AG08395 (cell line): ENCODE results near the gene WNT7B.

ENCODE experiments used
- DNase-seq: peaks from one replicate; pipeline ENCODE4 v3.0.0; 2012; ENCODE audit warnings: mixed read lengths, low spot score

The WNT7B gene

GRCh38 chr22:45971408-45972028, 5.4 kb downstream of the WNT7B start:
- no peak for DNase-seq

DNA sequence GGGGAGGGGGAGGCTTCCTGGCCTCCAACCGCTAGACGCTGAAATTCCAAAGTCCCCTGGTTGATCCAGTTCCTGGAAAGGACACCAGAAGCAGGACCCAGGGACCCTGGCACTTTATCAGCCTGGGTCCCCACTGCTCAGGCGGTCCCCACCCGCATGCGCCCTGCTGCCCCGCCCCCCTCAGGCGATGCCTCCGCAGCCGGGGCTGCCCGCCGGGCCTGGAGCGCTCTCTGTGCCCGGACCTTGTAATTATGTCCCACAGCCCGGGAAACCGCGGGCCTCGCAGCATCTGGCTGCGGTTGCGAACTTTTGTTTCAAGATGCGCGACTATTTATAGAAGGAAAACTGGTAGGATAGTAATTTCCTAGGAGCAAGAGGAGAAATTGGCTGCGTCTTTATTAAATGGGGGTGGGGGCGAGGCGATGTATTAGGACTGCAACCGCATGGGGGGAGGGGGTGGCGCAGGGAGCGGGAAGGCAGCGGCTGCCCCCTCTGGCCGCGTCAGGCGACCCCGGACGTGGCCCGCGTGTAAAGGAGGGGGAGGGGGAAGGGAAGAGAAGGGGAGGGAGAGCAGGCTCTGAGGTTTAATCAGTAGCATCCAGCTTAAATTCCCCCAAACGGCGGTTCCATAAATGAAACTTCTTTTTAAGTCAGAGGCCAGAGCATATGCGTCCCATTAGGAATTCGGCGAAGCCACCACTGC, 6.1 kb downstream of the WNT7B start:
- DNase-seq, result peak; percentile 29

- no peak for DNase-seq
These were observed 7.0 kb downstream of the WNT7B start for GRCh38 chr22:45969801-45970470.

DNA sequence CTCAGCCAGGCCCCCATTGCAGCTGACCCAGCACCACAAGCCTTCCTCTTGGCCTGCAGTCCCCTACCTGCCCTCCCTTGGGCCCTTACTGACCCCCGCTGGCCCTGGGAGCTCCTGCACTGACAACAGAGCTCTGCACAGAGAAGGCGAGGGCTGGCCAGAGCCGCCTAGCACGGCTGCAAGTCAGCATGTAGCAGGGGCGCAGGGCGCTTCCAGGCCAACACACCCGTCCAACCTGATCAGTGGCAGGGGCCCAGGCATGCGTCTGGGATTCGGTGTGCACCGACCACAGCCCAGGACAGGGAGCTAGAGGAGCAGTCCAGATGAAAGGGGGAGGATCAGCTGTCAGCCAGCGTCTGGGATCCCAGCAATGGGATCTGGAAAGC, 7.6 kb downstream of the WNT7B start:
- DNase-seq, result no peak

GRCh38 chr22:45968751-45969413, 8.1 kb downstream of the WNT7B start:
- peak; percentile 56 for DNase-seq

GRCh38 chr22:45968003-45968650, 8.8 kb downstream of the WNT7B start:
- no peak for DNase-seq

- no peak for DNase-seq
These were observed 10.0 kb downstream of the WNT7B start for GRCh38 chr22:45966895-45967365.

DNA sequence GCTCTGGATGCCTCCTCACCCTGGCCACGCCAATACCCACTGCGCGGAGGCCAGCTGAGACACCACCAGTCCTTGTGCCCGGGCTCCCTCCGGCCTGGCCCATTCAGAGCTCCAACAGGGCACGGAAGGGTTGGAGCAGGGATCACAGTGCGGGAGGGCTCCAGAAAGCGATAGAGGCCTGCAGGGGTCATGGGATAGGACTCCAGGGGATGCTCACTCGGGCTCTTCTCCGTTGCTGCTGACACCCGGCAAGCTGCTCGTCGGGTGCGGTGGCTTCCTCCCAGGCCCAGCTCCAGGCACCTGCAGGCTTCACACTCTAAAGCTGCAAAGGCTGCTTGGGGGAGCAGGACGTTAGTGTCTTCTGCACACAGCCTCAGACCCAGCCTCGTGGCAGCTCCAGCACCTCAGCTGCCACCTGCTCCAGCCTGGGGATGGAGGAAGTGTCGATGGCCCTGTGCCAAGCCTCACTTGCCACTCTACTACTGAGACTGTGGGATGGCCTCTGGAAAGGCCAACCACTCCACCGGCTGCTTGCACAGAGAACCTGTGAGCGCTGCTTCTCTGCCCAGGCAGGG, 10.6 kb downstream of the WNT7B start:
- no peak for DNase-seq

DNA sequence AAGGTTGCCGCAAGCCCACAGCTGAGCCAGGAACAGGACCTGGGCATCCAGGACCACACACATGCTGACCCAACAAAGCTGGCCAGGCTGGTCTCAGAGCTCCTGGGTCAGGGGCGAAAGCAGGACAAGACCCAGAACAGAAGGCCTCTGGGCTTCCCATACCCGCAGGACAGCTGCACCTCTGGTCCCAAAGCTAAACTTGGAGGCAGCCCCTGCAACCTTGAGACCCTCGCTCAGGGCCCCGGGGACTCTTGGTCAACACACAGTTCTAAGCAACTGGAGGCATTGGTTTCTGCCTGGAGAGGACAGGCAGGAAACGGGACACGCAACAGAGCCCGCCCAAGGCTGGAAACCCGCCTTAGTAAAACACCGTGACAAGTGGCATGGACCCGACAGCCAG, 11.4 kb downstream of the WNT7B start:
- no peak for DNase-seq

- no peak for DNase-seq
These were observed 11.9 kb downstream of the WNT7B start for GRCh38 chr22:45964926-45965527.

DNA sequence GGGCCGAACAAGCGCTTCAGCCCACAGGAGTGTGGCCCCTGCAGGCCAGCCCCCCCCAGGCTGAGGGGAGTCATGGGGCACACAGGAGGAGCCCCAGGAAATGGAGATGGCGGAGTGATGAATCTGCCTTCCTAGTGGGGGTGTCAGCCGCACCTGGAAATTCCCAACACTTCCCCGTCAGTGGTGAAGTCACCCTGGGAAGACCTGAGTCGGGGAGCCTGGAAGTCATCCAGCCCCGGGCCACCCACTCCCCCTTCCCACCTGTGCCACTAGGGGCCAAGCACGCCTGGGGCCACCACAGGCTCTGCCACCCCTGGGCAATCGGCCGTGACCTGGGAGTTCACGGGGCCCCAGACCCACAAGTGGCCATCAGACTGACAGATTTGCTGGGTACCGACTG, 12.6 kb downstream of the WNT7B start:
- no peak for DNase-seq

DNA sequence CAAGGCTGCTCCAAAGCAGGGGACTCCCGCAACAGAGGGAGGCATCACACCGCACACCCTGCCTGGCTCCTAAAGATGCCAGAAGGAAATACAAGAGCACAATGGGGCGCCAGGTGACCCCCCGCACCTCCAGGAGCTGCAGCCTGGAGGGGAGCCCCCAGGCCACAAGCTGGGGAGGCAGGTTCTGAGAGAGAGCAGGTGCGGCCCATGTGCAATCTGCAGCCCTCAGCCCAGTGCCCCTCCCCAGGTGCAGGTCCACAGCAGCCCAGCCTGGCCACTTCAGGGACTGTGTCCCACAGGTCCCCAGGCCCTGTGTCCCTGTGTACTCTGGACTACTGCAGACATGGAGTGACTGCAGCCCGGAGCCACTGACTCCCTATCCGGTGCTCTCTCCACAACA, 13.1 kb downstream of the WNT7B start:
- DNase-seq, result no peak

DNA sequence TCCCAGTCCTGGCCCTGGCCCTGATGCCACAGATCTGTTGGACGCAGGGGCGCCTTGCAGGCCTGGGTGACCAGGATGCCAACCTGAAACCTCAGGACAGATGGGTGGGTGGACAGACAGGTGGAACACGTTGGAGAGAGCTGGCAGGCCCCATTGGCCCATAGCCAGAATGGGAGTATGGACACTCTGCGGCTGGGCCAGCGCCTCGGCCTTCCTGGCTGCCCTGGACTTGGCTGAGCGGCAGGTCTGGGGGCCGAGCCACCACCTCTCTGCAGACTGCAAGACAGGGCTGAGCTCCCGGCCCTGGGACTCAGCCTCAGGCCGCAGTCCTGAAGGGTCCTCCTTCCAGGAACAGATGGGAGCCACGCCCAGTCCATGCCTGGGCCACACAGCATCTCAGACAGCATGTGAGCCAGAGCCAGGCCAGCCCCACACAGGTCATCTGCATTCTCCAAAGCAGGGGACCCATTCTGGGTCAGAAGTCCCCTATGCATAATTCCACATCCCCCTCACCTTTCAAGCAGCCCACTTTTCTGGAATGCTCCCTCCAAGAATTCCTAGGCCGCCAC, 14.1 kb downstream of the WNT7B start:
- no peak for DNase-seq

- DNase-seq, result no peak
These were observed 14.6 kb downstream of the WNT7B start for GRCh38 chr22:45962434-45962718.

DNA sequence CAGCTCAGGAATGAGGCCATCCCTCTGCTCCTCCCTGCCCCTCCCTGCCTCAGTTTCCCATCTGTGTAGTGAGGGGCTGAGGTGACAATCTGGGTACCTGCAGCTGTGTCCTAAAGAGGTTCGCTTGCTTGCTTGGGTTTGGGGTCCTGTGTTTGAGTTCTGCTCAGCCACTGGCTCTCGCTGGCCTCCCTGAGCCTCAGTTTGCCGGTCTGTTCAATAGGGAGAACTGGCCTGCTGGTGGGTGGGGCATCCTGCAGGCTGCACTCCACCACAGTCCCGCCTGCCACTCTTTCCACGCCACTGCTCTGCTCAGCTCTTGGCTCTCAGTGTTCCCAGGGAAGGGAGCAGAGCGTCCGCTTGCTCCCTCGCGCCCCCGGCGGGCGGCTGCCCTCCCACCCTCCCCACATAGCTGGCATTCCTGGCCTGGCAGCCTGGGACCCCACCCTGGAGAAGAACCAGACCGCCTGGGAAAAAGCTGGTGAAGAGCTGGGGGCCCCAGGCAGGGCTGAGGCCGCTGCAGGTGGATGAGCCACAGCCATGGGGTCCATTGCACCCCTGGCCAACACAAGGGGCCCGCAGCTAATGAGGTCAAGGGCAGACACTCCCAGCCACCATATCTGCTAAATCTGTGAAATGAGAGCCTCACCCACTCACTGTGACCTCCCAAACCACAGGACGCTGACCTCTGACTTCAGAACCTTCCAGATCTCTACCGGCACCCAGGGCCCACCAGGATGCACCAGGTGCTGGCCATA, 15.1 kb downstream of the WNT7B start:
- DNase-seq, result no peak

- no peak for DNase-seq
These were observed 16.2 kb downstream of the WNT7B start for GRCh38 chr22:45960477-45961386.

GRCh38 chr22:45959719-45960476, 17.1 kb downstream of the WNT7B start:
- no peak for DNase-seq

DNA sequence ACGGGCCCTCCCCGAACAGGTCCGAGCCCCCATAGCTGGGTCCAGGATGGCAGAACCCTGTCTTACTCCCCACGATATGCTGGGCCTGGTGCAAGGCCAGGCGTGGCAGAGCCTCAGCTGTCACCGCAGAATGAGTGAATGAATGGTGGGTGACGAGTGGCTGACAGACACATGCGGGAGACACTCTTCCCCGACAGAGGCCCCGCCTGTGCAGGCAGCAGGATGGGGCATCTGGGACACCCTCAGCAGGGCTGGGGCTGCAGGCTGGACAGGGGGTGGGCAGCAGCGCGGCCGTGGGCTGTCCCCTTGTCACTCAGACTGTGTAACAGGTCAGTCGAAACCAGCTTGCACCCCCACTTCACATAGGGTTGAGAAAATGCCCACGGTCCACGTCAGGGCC, 18.0 kb downstream of the WNT7B start:
- DNase-seq, result no peak

DNA sequence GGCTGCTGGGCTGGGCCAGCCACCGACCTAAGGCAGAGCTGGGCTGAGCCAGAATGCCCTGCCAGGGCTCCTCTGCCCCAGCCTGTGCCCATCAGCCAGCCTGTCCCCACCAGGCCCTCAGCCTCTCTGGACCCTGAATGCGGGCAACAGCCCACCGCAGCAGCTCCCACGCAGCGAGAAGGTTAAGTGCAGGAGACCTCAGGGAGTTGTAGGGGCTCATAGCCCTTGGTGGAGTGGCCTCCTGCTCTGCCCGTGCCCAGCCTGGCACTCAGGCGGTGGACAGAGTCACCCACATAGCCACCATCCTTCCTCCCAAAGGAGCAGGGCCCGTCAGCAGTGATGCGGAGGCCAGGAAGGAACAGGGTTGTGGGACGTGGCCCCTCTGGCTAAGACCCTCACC, 19.1 kb downstream of the WNT7B start:
- DNase-seq, result no peak
